DND-41 (cell line): Measurements from ENCODE around the gene SPIB.

Experiments used
- ATAC-seq: fragments of 200-7000 bp; cut with Tn5 transposase; 3 replicates; pipeline ENCODE4 v1.9.1; 2021; ENCODE audit warnings: low read depth; ENCODE audit not compliant: insufficient read depth
- DNase-seq: peaks from one replicate; pipeline ENCODE4 v3.0.0-alpha.2; 2020
- H2AFZ ChIP-seq: 2 replicates; pipeline ENCODE4 v1.6.0; 2012; ENCODE audit warnings: low read depth, low read length
- H3K27ac ChIP-seq: 2 replicates; pipeline ENCODE4 v1.5.1; 2012; ENCODE audit warnings: low read length, inconsistent platforms
- H3K27me3 ChIP-seq: fragments of 200-600 bp; sonication (generic); 2 replicates; pipeline ENCODE4 v1.6.0; 2012; ENCODE audit warnings: low read length, mild to moderate bottlenecking, inconsistent platforms; ENCODE audit not compliant: insufficient read depth, poor library complexity
- H3K36me3 ChIP-seq: 2 replicates; pipeline ENCODE4 v1.5.1; 2012; ENCODE audit warnings: low read length, inconsistent platforms; ENCODE audit not compliant: insufficient read depth
- H3K4me1 ChIP-seq: 2 replicates; pipeline ENCODE4 v1.5.1; 2012; ENCODE audit warnings: mild to moderate bottlenecking, low read length; ENCODE audit not compliant: insufficient read depth
- H3K4me2 ChIP-seq: 2 replicates; pipeline ENCODE4 v1.6.0; 2012; ENCODE audit warnings: mild to moderate bottlenecking, moderate library complexity, low read length, inconsistent platforms; ENCODE audit not compliant: insufficient read depth
- H3K4me3 ChIP-seq, 2 experiments: fragments of 200-600 bp in 1 of 2; shearing (Covaris generic) in 1 of 2; 2 replicates each; pipeline ENCODE4 v1.5.1; 2012 to 2016; ENCODE audit warnings: inconsistent platforms in 2 of 2, low read length in 2 of 2, mild to moderate bottlenecking in 2 of 2, low read depth in 1 of 2, moderate library complexity in 1 of 2
- H3K79me2 ChIP-seq: 2 replicates; pipeline ENCODE4 v1.6.0; 2012; ENCODE audit warnings: low read length, inconsistent platforms; ENCODE audit not compliant: insufficient read depth
- H3K9ac ChIP-seq: 2 replicates; pipeline ENCODE4 v1.6.0; 2012; ENCODE audit warnings: low read depth, mild to moderate bottlenecking, inconsistent platforms, low read length, moderate library complexity
- H3K9me3 ChIP-seq: 2 replicates; pipeline ENCODE4 v1.5.1; 2012; ENCODE audit warnings: low read length, moderate library complexity, mild to moderate bottlenecking, inconsistent platforms; ENCODE audit not compliant: insufficient read depth, severe bottlenecking
- H4K20me1 ChIP-seq: 2 replicates; pipeline ENCODE4 v1.6.0; 2012; ENCODE audit warnings: low read length; ENCODE audit not compliant: insufficient read depth
- CTCF ChIP-seq: IDR thresholded peaks from 2 replicates; pipeline ENCODE4 v1.5.1; 2012; ENCODE audit warnings: borderline replicate concordance, low read length, moderate library complexity, mild to moderate bottlenecking; ENCODE audit not compliant: poor library complexity, severe bottlenecking; ENCODE audit errors: extremely low read depth
- EZH2 ChIP-seq: IDR thresholded peaks from 3 replicates; pipeline ENCODE4 v1.6.1; 2012; ENCODE audit warnings: borderline replicate concordance, low read depth, mild to moderate bottlenecking, moderate library complexity, low read length, inconsistent platforms; ENCODE audit not compliant: severe bottlenecking

The SPIB gene

GRCh38 chr19:50434525-50434924 lies 15.8 kb downstream of the SPIB start:
- TF ChIP-seq CTCF (no peak), EZH2 (no peak)
- Histone ChIP-seq H3K4me1 (peaks cover 15% of the 10 kb centered on the region), H3K27ac (no peak overlapping the region), H3K36me3 (no peaks in the 10 kb centered on the region), H3K4me3 (no peak overlapping the region), H3K9me3 (no peaks in the 10 kb centered on the region), H3K79me2 (no peaks in the 10 kb centered on the region), H3K9ac (no peak overlapping the region), H2AFZ (no peak overlapping the region), H4K20me1 (no peaks in the 10 kb centered on the region), H3K4me2 (no peak overlapping the region), H3K27me3 (no peaks in the 10 kb centered on the region)
- DNase-seq: no peak
- no peak for ATAC-seq

GRCh38 chr19:50435221-50435620 lies 16.5 kb downstream of the SPIB start:
- H3K9me3 ChIP-seq: no peaks in the 10 kb centered on the region
- H4K20me1 ChIP-seq: no peaks in the 10 kb centered on the region
- H3K4me3 ChIP-seq: no peak overlapping the region
- no peaks in the 10 kb centered on the region for H3K36me3 ChIP-seq
- H3K27me3 ChIP-seq: no peaks in the 10 kb centered on the region
- H3K9ac ChIP-seq: no peak overlapping the region
- peaks cover 15% of the 10 kb centered on the region for H3K4me1 ChIP-seq
- H2AFZ ChIP-seq: no peak overlapping the region
- no peak overlapping the region for H3K4me2 ChIP-seq
- H3K79me2 ChIP-seq: no peaks in the 10 kb centered on the region
- ATAC-seq: no peak
- DNase-seq: no peak
- no peak overlapping the region for H3K27ac ChIP-seq
- no peak for TF ChIP-seq CTCF
- no peak for TF ChIP-seq EZH2

- Histone ChIP-seq H3K9me3 (no peaks in the 10 kb centered on the region), H3K9ac (no peak overlapping the region), H2AFZ (no peak overlapping the region), H3K36me3 (no peaks in the 10 kb centered on the region), H3K79me2 (no peaks in the 10 kb centered on the region), H3K27ac (no peak overlapping the region), H4K20me1 (no peaks in the 10 kb centered on the region; the same call in 1 of the 2 replicates), H3K27me3 (no peaks in the 10 kb centered on the region), H3K4me1 (peaks cover 15% of the 10 kb centered on the region), H3K4me3 (no peak overlapping the region), H3K4me2 (no peak overlapping the region)
- TF ChIP-seq EZH2 (no peak), CTCF (no peak)
- DNase-seq (no peak), ATAC-seq (no peak)
Measured at GRCh38 chr19:50435627-50436026, 16.9 kb downstream of the SPIB start.
